HG03439 (cell line): ENCODE measurements around the gene MYRIP.

Experiments
- ATAC-seq: cut with Tn5 transposase; IDR thresholded peaks from one replicate; pipeline ENCODE4 v1.9.1; 2021; ENCODE audit warnings: mild to moderate bottlenecking, moderate library complexity; ENCODE audit not compliant: unreplicated experiment

MYRIP gene

GRCh38 chr3:40172560-40172959 lies 363.2 kb downstream of the MYRIP start:
- ATAC-seq, result no peak

- no peak for ATAC-seq
These were observed 363.9 kb downstream of the MYRIP start for GRCh38 chr3:40173227-40173721.

DNA sequence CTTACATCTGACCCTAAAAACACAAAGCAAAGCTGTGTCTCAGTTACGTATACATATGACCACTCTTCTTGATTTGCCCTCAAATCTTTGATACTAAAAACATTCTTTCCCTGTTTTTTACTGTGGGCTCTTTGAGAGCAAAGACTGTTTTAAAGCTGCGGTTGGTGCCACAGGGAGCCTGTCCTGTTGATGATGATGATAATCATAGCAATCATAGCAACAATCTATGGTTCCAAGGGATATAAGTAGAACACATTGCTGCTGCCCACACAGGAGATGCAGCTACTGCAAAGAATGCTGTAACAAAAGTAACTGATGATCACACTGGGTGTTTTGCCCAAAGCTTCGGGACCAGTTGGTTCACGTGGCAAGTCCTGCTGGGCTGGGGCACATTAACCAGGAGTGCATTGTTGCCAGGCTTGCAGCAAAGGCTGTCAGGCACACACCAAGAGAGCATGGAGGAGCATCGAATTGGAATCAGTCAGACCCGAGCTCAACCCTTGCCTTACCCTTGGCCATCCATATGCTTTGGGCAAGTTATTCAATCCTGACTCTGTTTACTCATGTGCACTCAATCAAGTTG lies 368.7 kb downstream of the MYRIP start:
- ATAC-seq, result no peak

- ATAC-seq, result no peak
These were observed 369.6 kb downstream of the MYRIP start for GRCh38 chr3:40179016-40179415.

- no peak for ATAC-seq
These were observed 371.8 kb downstream of the MYRIP start for GRCh38 chr3:40181182-40181581.

DNA sequence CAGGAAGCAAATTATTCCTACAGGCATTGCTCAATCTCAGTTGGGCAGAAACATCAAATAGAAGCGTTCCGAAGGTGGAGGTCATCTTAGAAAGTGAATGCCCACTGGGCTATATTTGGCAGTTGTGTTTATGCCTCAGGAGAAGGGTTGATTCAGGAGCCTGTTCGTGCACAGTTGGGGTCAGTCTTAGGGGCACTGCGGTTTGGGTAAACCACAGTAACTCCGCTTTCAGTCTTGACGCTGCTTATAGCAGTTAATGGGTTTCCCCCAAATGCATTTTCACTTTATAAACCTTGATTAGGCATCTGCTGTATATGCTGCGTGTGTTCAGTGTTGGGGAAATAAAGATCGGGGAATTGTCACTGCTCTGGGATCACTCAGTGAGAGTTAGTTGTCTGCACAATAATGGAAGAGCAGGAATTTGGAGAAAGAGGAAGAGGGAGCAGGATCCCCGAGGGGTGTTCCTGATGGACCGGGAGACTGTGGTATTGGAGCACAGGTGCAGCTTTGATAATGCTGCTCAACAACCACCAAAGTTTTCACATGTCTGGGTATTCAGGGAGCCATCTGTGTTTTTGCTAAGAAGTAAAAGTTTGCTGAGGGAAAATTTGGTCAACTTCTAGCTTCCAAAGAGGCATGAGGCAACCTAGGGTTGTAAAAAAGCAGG lies 375.8 kb downstream of the MYRIP start:
- ATAC-seq, result no peak

DNA sequence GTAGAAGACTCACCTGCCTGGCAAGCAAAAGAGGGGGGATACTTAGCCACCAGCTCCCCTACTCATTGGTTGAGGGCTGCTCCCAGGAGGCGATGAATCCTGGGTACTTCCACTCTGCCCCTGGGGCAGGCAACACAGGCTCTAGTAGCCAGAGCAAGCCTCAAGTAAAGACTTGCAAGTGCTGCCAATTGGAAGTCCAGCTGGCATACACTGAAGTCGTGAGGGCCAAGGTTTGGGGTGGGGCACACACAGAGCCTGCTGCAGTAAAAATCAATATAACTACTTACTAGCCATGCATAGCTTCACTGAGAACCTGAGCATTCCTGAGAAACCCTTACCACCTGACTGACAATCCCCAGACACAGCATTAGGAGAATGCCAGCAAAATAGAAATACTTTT lies 377.1 kb downstream of the MYRIP start:
- ATAC-seq, result no peak

GRCh38 chr3:40187945-40188344 lies 378.5 kb downstream of the MYRIP start:
- ATAC-seq, result no peak

GRCh38 chr3:40189118-40189517 lies 379.7 kb downstream of the MYRIP start:
- no peak for ATAC-seq

DNA sequence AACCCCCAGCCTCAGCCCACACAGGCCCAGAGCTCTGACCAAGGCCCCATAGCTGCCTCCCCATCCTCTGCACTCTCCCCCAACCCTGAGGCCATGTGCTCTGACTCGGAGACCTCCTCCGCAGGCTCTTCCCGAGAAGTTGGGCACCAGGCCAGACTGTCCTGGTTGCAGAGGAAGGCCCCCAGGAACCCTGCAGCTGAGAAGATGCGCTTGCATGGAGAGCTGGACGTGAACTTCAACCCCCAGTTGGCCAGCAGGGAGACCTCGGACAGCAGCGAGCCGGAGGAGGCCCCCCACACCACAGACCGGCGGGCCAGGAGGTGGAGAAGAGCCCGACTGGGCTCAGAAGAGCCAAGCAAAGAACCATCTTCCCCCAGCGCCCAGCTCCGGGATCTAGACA lies 380.6 kb downstream of the MYRIP start:
- no peak for ATAC-seq

- ATAC-seq, result no peak
These were observed 381.8 kb downstream of the MYRIP start for GRCh38 chr3:40191251-40191650.

DNA sequence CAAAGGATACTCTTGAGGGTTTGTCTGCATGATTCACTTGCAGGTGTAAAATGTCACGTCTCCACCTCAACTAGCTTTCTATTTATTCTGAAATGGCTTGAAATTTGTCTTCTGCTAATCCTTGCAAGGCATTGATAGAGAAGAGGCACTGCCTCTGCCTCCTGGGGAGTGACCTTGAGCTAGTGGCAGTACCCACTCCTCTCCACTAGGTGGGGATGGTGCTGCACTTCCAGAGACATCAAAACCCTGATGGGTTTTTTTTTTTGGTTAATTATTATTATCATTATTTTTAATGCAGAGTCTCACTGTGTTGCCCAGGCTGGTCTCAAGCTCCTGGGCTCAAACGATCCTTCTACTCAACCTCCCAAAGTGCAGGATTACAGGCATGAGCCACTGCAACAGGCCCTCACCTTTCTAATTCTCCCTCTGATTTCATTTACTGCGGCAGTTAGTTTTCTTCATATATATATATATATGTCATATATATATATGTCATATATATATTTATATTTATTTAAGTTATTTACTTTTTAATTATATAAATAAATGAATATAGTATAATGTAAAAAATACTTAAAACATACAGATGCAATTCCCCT lies 382.5 kb downstream of the MYRIP start:
- no peak for ATAC-seq

DNA sequence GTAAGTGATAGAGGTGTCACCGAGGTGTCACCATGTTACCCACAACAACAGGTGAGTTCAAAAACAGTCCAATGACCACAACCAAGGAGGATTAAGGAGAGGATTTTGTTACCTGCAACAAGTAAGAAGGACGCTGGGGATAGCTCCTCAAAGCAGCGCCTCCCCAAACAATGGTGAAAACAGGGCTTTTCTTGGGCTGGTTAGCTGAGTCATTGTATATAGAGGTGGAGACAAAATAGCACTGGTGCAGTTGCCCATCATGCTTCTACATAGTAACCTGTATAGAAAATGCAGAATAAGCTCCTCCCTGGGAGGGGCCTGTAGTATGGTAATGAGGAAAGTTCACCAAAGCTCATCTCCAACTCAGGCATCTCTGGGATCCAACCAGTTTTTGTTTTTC lies 383.2 kb downstream of the MYRIP start:
- ATAC-seq, result no peak

- ATAC-seq, result no peak
These were observed 387.6 kb downstream of the MYRIP start for GRCh38 chr3:40196966-40197365.

- ATAC-seq, result no peak
These were observed 391.4 kb downstream of the MYRIP start for GRCh38 chr3:40200692-40201316.

DNA sequence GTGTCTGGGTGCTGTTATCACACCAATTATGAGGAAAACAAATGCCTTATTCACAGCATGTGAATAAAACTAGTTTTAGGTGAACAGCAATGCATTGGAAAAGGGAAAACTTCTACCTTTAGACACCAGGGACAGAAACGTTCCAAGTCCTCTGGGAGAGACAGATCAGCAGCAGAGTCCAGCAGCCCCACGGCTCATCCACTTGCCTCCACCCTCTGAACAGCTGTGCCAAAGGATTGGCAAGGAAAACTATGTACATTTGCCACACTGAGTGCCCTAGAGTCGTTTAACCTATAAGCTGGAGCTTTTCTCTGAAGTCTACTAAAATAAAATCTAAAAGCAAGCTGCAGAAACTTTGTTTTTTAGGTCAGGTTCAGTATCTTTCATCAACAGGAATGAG lies 392.4 kb downstream of the MYRIP start:
- ATAC-seq, result no peak

DNA sequence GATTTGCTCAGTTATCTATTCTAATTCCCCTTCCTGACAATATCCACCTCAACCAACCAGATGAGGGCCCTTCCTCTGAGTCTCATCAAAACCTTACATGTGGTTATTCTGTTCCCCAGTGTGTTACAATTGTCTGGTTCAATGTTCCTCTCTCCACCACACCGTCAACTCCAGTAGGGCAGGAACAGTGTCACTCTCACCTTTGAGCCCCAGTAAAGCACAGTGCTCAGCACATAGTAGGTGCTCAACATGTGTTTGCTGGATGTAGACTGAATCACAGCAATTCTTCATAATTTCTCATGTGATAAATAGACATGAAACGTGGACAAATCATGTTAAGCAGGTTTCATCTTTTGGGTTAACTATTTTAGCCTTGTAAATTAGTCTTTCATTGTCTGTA lies 397.1 kb downstream of the MYRIP start:
- no peak for ATAC-seq

DNA sequence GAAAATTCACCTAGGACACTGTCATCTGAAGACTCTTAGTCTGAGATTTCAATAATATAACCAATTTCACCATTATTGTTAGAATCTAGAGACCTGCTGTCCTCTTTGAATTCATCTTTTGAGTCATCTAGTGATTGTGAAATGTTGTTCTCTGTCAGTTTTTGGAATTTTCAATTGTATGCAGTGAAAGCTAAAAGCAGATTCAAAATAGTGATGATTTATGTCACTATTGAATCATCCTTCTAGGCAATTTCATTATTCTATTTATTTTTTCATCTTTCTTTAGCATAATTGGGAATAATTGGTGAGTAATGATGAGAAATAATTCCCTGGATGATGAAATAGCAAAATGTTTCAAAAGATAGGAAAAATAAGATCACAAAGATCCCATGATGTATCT lies 398.4 kb downstream of the MYRIP start:
- no peak for ATAC-seq

DNA sequence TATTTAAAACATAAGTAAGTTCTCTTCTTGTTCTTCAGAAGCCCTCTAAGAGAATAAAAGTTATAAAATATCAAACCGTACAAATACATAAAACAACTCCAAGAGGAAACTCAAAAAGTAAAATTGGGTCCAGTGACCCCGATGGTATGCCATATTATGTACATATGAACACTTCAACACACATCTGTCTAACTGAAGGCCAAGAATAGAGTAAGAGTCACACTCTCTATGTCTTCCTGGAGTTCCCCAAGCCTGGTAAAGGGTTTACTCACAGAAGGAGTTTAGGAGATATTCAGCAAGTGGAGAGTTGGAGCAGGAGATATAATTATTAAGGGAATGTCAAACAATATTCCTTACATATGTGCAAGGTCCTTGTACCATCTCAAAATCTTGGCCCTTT lies 398.8 kb downstream of the MYRIP start:
- ATAC-seq, result no peak

DNA sequence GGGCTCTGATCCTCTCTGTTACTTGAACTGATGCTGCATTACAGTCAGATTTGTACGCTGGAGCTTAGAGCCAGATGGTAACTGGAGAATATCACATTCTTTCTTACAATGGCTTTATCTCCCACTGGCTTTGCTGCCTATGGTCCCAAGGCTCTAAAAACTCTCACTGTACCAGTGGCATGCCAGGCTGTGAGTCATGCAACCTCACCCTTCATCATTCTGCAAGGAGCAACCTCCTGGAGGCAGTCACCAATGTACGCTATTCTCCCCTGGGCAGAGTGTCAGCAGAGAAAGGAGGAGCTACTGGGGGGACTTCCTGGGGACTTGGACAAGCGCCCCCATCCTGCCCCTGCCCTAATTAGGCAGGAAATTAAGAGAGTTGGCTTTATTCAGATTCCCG lies 402.2 kb downstream of the MYRIP start:
- no peak for ATAC-seq

GRCh38 chr3:40213556-40213955 lies 404.1 kb downstream of the MYRIP start:
- no peak for ATAC-seq

DNA sequence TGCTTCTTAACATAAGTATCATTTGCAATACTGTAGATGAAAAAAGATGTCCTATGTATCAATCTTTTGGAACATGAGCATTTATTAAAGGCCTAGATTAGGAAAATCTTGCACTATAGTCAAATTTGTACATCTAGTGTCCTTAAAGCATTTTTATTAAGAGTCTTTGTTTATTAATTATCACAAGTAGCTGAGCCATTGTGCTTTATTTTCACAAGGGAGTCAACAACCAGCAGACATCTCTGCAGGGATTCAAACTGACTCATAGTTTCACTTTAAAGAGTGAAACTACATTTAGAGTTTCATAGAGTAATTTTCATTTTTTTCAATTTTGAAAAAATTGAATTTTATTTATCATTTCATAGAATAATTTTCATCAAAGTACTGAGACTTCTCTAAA lies 405.6 kb downstream of the MYRIP start:
- ATAC-seq, result no peak
